GM23338 (cell line): ENCODE results near the gene NQO2. TPM values are rescaled to one million over a fixed set of nuclear protein-coding genes. Genes with fewer than 3 reads are reported as not detected.
"Not testable (repeated sequence)": the region's sequence is repeated elsewhere in the genome, so short reads cannot be mapped to it uniquely, and the experiment has no call there.

Source experiments
- ATAC-seq: fragments of 200-7000 bp; cut with Tn5 transposase; 3 replicates; pipeline ENCODE4 v1.9.1; 2020
- DNase-seq: peaks from one replicate; pipeline ENCODE4 v3.0.0-alpha.2; 2015; ENCODE audit warnings: low spot score
- H2AFZ ChIP-seq: fragments of 200-600 bp; sonication (generic); 2 replicates; pipeline ENCODE4 v1.8.0; 2016; ENCODE audit warnings: antibody characterized with exemption, mild to moderate bottlenecking, moderate library complexity
- H3F3A ChIP-seq: fragments of 200-600 bp; sonication (generic); replicated peaks from 2 replicates; pipeline ENCODE4 v1.8.0; 2017; ENCODE audit warnings: antibody characterized with exemption, mixed run types, low read depth
- H3K27ac ChIP-seq: fragments of 200-600 bp; sonication (generic); 2 replicates; pipeline ENCODE4 v1.6.1; 2016; ENCODE audit warnings: low read depth
- H3K27me3 ChIP-seq: fragments of 200-600 bp; sonication (generic); 2 replicates; pipeline ENCODE4 v1.8.0; 2016; ENCODE audit warnings: mild to moderate bottlenecking, mixed run types, moderate library complexity; ENCODE audit not compliant: insufficient read depth
- H3K36me3 ChIP-seq: fragments of 200-600 bp; sonication (generic); 2 replicates; pipeline ENCODE4 v1.8.0; 2016; ENCODE audit warnings: mild to moderate bottlenecking; ENCODE audit not compliant: insufficient read depth
- H3K4me1 ChIP-seq: fragments of 200-600 bp; sonication (generic); 2 replicates; pipeline ENCODE4 v1.8.0; 2016; ENCODE audit warnings: mild to moderate bottlenecking, moderate library complexity; ENCODE audit not compliant: insufficient read depth
- H3K4me2 ChIP-seq: fragments of 200-600 bp; sonication (generic); 2 replicates; pipeline ENCODE4 v1.7.1; 2017; ENCODE audit warnings: mixed run types
- H3K4me3 ChIP-seq: fragments of 200-600 bp; sonication (generic); 2 replicates; pipeline ENCODE4 v1.6.1; 2016; ENCODE audit warnings: mixed run types
- H3K79me2 ChIP-seq: fragments of 200-600 bp; sonication (generic); replicated peaks from 2 replicates; pipeline ENCODE4 v1.8.0; 2017; ENCODE audit warnings: mild to moderate bottlenecking; ENCODE audit not compliant: insufficient read depth
- H3K9me2 ChIP-seq: fragments of 200-600 bp; sonication (generic); 2 replicates; pipeline ENCODE4 v1.8.0; 2017; ENCODE audit not compliant: insufficient read depth
- H4K20me1 ChIP-seq: fragments of 200-600 bp; sonication (generic); replicated peaks from 2 replicates; pipeline ENCODE4 v1.8.0; 2017; ENCODE audit warnings: mild to moderate bottlenecking; ENCODE audit not compliant: insufficient read depth
- H3K27ac Mint-ChIP-seq: 2 replicates; pipeline ENCODE4 v1.8.0; 2020; ENCODE audit warnings: inconsistent platforms, mild to moderate bottlenecking, moderate library complexity, mixed read lengths
- H3K27me3 Mint-ChIP-seq: 3 replicates; pipeline ENCODE4 v1.8.0; 2022; ENCODE audit warnings: low read depth, mild to moderate bottlenecking, moderate library complexity, mixed read lengths, inconsistent platforms; ENCODE audit not compliant: insufficient read depth, poor library complexity
- H3K36me3 Mint-ChIP-seq: 3 replicates; pipeline ENCODE4 v1.8.0; 2021; ENCODE audit warnings: low read depth, mild to moderate bottlenecking, inconsistent platforms, moderate library complexity, mixed read lengths
- H3K4me1 Mint-ChIP-seq: 3 replicates; pipeline ENCODE4 v1.8.0; 2020; ENCODE audit warnings: mild to moderate bottlenecking, inconsistent platforms, mixed read lengths
- H3K4me3 Mint-ChIP-seq: 3 replicates; pipeline ENCODE4 v1.8.0; 2021; ENCODE audit warnings: moderate library complexity, mild to moderate bottlenecking, inconsistent platforms, mixed read lengths
- H3K9me3 Mint-ChIP-seq: 3 replicates; pipeline ENCODE4 v1.8.0; 2020; ENCODE audit warnings: moderate library complexity, mild to moderate bottlenecking, inconsistent platforms, mixed read lengths
- JUNB ChIP-seq: IDR thresholded peaks from one replicate; pipeline ENCODE4 v1.6.1; 2016; ENCODE audit warnings: antibody characterized with exemption; ENCODE audit not compliant: unreplicated experiment
- ZNF114 ChIP-seq: fragments of 250-450 bp; sonication (Bioruptor Pico); IDR thresholded peaks from 2 replicates; pipeline ENCODE4 v1.5.0; 2020; ENCODE audit warnings: mild to moderate bottlenecking, moderate library complexity
- polyA plus RNA-seq: library from polyadenylated mRNA; unstranded; fragments of >200 nt; fragmentation: Nextera tagmentation; extraction: Ambion mirVana; gene quantifications from 2 replicates; pipeline ENCODE4 v1.2.1, GENCODE V29; 2016
- total RNA-seq: library from RNA; depleted of rRNA; stranded (reverse); fragments of >200 nt; shearing (Covaris generic); gene quantifications from 2 replicates; pipeline ENCODE4 v1.2.3, GENCODE V29; 2014
- TF ChIP-seq, protein P1 (sequence below): fragments of 250-450 bp; sonication (Bioruptor Pico); IDR thresholded peaks from 2 replicates; pipeline ENCODE4 v1.5.0; 2020; ENCODE audit warnings: mild to moderate bottlenecking, moderate library complexity
- TF ChIP-seq, protein P2 (sequence below), 2 experiments: fragments of 200-600 bp in 1 of 2; sonication (generic) in 1 of 2; conservative IDR thresholded peaks; 2 replicates each; pipeline versions ENCODE4 v1.5.1 to v1.6.1; 2016 to 2017; ENCODE audit warnings: antibody characterized with exemption in 2 of 2, low read depth in 2 of 2, mild to moderate bottlenecking in 2 of 2, moderate library complexity in 1 of 2

The NQO2 gene
- total and polyA plus RNA-seq, 2 experiments from 2014 or later, result 117 to 173 TPM

DNA sequence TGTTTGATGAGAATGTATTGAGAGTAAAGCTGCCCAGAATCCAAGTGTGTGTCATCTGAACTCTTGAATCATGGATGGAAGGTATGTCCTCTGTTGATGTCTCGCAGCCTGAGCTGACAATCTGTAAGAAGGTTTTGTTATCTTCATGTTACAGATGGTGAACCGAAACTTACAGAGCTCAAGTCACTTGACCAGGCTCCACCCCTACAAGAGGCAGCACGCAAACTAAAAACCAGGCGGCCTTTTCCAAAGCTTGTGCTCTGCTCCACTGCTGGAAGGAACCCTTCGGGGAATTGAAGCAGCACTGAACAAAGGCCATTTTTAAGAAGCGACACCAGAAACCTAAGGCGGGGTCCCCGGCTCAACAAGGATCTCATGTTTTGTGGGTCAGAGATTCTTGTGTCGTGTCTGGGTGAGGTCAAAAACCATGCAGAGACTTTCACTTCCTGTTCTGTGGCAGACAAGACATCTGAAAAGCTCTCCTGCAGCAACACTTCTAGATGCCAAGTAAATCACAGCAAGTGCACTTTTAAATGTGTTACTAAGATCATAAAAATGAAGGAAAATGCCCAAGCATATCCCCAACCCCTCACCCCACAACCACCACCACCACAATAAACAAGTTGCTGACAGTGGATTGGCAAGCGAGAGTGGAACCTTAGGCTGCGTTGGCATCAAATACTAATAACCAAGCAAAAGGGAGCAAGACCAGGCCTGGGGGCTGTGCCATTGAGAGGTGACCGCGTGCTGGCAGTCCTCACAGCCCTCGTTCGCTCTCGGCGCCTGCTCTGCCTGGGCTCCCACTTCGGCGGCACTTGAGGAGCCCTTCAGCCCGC lies 27.3 kb downstream of the NQO2 start:
- H3K9me3 Mint-ChIP-seq, result peaks cover 20% of the 10 kb centered on the region; the same call in 2 of the 3 replicates
- peaks cover 17% of the 10 kb centered on the region for H3K27me3 Mint-ChIP-seq
- H3K27ac Mint-ChIP-seq, result no peak overlapping the region
- H3K9me2 ChIP-seq, result no peaks in the 10 kb centered on the region
- H3K36me3 ChIP-seq, result no peaks in the 10 kb centered on the region
- DNase-seq (no peak), ATAC-seq (no peak)
- no peak overlapping the region; the same call in 2 of the 3 replicates for H3K4me3 Mint-ChIP-seq
- H3K4me1 ChIP-seq, result peaks cover 44% of the 10 kb centered on the region
- H3K79me2 ChIP-seq, result no peaks in the 10 kb centered on the region
- H3F3A ChIP-seq, result peaks cover 25% of the 10 kb centered on the region
- H3K27ac ChIP-seq, result no peak overlapping the region; the same call in 1 of the 2 replicates
- no peak overlapping the region for H3K4me2 ChIP-seq
- no peaks in the 10 kb centered on the region for H4K20me1 ChIP-seq
- 0 out of 2 replicates have a peak overlapping the region, but pooled peaks have one; percentile 59 for H2AFZ ChIP-seq
- H3K36me3 Mint-ChIP-seq, result peaks cover 34% of the 10 kb centered on the region
- peaks cover 53% of the 10 kb centered on the region for H3K4me1 Mint-ChIP-seq
- no peak overlapping the region for H3K4me3 ChIP-seq
- no peaks in the 10 kb centered on the region for H3K27me3 ChIP-seq
- TF ChIP-seq, protein P1, sequence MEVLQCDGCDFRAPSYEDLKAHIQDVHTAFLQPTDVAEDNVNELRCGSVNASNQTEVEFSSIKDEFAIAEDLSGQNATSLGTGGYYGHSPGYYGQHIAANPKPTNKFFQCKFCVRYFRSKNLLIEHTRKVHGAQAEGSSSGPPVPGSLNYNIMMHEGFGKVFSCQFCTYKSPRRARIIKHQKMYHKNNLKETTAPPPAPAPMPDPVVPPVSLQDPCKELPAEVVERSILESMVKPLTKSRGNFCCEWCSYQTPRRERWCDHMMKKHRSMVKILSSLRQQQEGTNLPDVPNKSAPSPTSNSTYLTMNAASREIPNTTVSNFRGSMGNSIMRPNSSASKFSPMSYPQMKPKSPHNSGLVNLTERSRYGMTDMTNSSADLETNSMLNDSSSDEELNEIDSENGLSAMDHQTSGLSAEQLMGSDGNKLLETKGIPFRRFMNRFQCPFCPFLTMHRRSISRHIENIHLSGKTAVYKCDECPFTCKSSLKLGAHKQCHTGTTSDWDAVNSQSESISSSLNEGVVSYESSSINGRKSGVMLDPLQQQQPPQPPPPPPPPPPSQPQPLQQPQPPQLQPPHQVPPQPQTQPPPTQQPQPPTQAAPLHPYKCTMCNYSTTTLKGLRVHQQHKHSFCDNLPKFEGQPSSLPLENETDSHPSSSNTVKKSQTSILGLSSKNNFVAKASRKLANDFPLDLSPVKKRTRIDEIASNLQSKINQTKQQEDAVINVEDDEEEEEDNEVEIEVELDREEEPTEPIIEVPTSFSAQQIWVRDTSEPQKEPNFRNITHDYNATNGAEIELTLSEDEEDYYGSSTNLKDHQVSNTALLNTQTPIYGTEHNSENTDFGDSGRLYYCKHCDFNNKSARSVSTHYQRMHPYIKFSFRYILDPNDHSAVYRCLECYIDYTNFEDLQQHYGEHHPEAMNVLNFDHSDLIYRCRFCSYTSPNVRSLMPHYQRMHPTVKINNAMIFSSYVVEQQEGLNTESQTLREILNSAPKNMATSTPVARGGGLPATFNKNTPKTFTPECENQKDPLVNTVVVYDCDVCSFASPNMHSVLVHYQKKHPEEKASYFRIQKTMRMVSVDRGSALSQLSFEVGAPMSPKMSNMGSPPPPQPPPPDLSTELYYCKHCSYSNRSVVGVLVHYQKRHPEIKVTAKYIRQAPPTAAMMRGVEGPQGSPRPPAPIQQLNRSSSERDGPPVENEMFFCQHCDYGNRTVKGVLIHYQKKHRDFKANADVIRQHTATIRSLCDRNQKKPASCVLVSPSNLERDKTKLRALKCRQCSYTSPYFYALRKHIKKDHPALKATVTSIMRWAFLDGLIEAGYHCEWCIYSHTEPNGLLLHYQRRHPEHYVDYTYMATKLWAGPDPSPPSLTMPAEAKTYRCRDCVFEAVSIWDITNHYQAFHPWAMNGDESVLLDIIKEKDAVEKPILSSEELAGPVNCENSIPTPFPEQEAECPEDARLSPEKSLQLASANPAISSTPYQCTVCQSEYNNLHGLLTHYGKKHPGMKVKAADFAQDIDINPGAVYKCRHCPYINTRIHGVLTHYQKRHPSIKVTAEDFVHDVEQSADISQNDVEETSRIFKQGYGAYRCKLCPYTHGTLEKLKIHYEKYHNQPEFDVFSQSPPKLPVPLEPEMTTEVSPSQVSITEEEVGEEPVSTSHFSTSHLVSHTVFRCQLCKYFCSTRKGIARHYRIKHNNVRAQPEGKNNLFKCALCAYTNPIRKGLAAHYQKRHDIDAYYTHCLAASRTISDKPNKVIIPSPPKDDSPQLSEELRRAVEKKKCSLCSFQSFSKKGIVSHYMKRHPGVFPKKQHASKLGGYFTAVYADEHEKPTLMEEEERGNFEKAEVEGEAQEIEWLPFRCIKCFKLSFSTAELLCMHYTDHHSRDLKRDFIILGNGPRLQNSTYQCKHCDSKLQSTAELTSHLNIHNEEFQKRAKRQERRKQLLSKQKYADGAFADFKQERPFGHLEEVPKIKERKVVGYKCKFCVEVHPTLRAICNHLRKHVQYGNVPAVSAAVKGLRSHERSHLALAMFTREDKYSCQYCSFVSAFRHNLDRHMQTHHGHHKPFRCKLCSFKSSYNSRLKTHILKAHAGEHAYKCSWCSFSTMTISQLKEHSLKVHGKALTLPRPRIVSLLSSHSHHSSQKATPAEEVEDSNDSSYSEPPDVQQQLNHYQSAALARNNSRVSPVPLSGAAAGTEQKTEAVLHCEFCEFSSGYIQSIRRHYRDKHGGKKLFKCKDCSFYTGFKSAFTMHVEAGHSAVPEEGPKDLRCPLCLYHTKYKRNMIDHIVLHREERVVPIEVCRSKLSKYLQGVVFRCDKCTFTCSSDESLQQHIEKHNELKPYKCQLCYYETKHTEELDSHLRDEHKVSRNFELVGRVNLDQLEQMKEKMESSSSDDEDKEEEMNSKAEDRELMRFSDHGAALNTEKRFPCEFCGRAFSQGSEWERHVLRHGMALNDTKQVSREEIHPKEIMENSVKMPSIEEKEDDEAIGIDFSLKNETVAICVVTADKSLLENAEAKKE (CRISPR knock-in tag), result no peak
- TF ChIP-seq ZNF114 (CRISPR knock-in tag) (no peak), JUNB (no peak)
- TF ChIP-seq, protein P2, sequence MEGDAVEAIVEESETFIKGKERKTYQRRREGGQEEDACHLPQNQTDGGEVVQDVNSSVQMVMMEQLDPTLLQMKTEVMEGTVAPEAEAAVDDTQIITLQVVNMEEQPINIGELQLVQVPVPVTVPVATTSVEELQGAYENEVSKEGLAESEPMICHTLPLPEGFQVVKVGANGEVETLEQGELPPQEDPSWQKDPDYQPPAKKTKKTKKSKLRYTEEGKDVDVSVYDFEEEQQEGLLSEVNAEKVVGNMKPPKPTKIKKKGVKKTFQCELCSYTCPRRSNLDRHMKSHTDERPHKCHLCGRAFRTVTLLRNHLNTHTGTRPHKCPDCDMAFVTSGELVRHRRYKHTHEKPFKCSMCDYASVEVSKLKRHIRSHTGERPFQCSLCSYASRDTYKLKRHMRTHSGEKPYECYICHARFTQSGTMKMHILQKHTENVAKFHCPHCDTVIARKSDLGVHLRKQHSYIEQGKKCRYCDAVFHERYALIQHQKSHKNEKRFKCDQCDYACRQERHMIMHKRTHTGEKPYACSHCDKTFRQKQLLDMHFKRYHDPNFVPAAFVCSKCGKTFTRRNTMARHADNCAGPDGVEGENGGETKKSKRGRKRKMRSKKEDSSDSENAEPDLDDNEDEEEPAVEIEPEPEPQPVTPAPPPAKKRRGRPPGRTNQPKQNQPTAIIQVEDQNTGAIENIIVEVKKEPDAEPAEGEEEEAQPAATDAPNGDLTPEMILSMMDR (conservative IDR thresholded peaks at IDR 0.05; ENCODE audit: low read depth in 2 of 2), result no peak

DNA sequence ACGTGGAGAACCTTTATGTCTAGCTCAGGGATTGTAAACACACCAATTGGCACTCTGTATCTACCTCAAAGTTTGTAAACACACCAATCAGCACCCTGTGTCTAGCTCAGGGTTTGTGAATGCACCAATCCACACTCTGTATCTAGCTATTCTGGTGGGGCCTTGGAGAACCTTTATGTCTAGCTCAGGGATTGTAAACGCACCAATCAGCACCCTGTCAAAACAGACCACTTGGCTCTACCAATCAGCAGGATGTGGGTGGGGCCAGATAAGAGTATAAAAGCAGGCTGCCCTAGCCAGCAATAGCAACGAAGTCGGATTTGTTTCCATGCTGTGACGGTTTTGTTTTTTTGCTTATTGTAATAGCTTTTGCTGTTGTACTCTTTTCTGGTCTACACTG lies 28.5 kb downstream of the NQO2 start:
- H3K9me2 ChIP-seq, H3K4me2 ChIP-seq, H3K4me3 ChIP-seq, ATAC-seq, H3K27me3 ChIP-seq, H3K27ac Mint-ChIP-seq, H4K20me1 ChIP-seq, H3K27ac ChIP-seq, DNase-seq, H3K79me2 ChIP-seq, H3K4me3 Mint-ChIP-seq, H2AFZ ChIP-seq, H3K36me3 ChIP-seq: not testable (repeated sequence)
- Mint-ChIP-seq H3K9me3 (peaks cover 12% of the 10 kb centered on the region; the same call in 2 of the 3 replicates), H3K4me1 (peaks cover 48% of the 10 kb centered on the region), H3K27me3 (peaks cover 17% of the 10 kb centered on the region), H3K36me3 (peaks cover 24% of the 10 kb centered on the region)
- Histone ChIP-seq H3K4me1 (peaks cover 33% of the 10 kb centered on the region), H3F3A (peaks cover 22% of the 10 kb centered on the region)
